RWPE1 (cell line): ENCODE results near the gene ACIN1.

Source experiments
- CTCF ChIA-PET: fragments of 350-600 bp; sonication (Branson Sonifier 250); formaldehyde crosslinking; extraction: SDS; loops from one replicate; lab custom pipeline; 2021; lab: Yijun Ruan, JAX
- POLR2A ChIA-PET: fragments of 400-600 bp; formaldehyde crosslinking; extraction: SDS; loops from one replicate; lab custom pipeline; 2020; ENCODE audit warnings: antibody characterized with exemption; ENCODE audit not compliant: low non-redundant PET; lab: Yijun Ruan, JAX
- DNase-seq: peaks from one replicate; pipeline ENCODE4 v3.0.0; 2012; ENCODE audit warnings: low spot score
- H3K27ac ChIP-seq: fragments of 450-650 bp; 2 replicates; pipeline ENCODE4 v1.5.1; 2017
- CTCF ChIP-seq: fragments of 450-650 bp; conservative IDR thresholded peaks from 2 replicates; pipeline ENCODE4 v1.5.1; 2017; ENCODE audit warnings: low read depth, mild to moderate bottlenecking

Gene ACIN1

DNA sequence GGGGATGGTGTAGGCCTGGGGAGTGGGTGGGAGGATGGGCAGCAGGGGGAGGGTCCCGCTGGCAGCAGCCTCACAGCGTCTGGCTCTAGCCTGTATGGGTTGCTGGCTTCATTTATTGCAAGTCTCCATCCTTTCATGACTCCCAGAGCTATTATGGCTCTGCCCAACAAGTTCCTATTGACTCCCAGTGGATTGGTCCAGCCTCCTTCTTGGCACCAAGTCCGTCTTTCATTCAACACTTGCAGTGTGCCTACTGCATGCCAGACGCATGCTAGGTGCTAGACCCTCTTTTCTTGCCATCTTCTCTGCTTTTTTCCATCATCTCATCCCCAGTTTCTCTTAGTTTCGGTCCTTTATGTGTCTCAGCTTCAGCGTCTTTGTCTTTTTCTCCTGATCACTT, 51.8 kb downstream of the ACIN1 start:
- no peak for DNase-seq
- ChIA-PET POLR2A (no interaction called here), CTCF (interaction anchor here (0.6 to 1.6 kb wide), 3 partner anchors 12 to 57 kb away, joined by 3 to 5 read pairs (median 3); no protein-coding TSS in a partner anchor)
- no peak overlapping the region for H3K27ac ChIP-seq
- no peak for TF ChIP-seq CTCF

DNA sequence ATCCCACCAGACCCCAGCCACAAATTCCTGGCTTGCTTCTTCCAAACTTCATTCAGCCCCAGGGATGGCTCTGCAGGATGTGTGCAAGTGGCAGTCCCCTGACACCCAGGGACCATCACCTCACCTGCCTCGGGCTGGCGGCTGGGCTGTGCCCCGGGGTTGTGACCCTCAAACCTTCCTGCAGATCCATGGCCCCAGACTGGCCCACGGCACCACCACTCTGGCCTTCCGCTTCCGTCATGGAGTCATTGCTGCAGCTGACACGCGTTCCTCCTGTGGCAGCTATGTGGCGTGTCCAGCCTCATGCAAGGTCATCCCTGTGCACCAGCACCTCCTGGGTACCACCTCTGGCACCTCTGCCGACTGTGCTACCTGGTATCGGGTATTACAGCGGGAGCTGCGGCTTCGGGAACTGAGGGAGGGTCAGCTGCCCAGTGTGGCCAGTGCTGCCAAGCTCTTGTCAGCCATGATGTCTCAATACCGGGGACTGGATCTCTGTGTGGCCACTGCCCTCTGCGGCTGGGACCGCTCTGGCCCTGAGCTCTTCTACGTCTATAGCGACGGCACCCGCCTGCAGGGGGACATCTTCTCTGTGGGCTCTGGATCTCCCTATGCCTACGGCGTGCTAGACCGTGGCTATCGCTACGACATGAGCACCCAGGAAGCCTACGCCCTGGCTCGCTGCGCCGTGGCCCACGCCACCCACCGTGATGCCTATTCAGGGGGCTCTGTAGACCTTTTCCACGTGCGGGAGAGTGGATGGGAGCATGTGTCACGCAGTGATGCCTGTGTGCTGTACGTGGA, 52.6 kb downstream of the ACIN1 start, which contains the start of gene PSMB11:
PSMB11 (plus strand) TSS at position 51 of the 804 bp plus-strand sequence; CDS start at position 65, 14 bp downstream.
- ChIA-PET POLR2A (interaction anchor here (0.5 kb wide), 1 partner anchor 32 kb away, joined by 3 read pairs; no protein-coding TSS in a partner anchor), CTCF (interaction anchor here (0.6 to 1.6 kb wide), 3 partner anchors 13 to 56 kb away, joined by 3 to 5 read pairs (median 3); no protein-coding TSS in a partner anchor)
- no peak within 1 kb of the TSS for H3K27ac ChIP-seq
- DNase-seq: no peak
- no peak for TF ChIP-seq CTCF

GRCh38 chr14:23041729-23042128, 53.2 kb downstream of the ACIN1 start:
- no peak for TF ChIP-seq CTCF
- ChIA-PET CTCF (interaction anchor here (1.6 kb wide), 1 partner anchor 14 kb away, joined by 5 read pairs; no protein-coding TSS in a partner anchor), POLR2A (interaction anchor here (0.5 kb wide), 1 partner anchor 31 kb away, joined by 3 read pairs; no protein-coding TSS in a partner anchor)

GRCh38 chr14:23040100-23040499, 54.8 kb downstream of the ACIN1 start:
- DNase-seq: no peak
- TF ChIP-seq CTCF: no peak
- CTCF ChIA-PET: interaction anchor here (0.6 to 0.8 kb wide), 2 partner anchors 29 to 75 kb away, joined by 3 to 4 read pairs; no protein-coding TSS in a partner anchor
- no peak overlapping the region for H3K27ac ChIP-seq
- POLR2A ChIA-PET: no interaction called here

More at GRCh38 chr14:23041729-23042128, 53.2 kb downstream of the ACIN1 start:
- H3K27ac ChIP-seq: no peak overlapping the region
- DNase-seq: no peak

GRCh38 chr14:23035303-23036144, 59.4 kb downstream of the ACIN1 start:
- CTCF ChIA-PET: no interaction called here
- POLR2A ChIA-PET: no interaction called here
- no peak for TF ChIP-seq CTCF

More at GRCh38 chr14:23035303-23036144, 59.4 kb downstream of the ACIN1 start:
- peak overlapping the region; percentile 83 for H3K27ac ChIP-seq
- DNase-seq: no peak
